ENCODE results near the gene RASL10A.

Gene RASL10A

DNA sequence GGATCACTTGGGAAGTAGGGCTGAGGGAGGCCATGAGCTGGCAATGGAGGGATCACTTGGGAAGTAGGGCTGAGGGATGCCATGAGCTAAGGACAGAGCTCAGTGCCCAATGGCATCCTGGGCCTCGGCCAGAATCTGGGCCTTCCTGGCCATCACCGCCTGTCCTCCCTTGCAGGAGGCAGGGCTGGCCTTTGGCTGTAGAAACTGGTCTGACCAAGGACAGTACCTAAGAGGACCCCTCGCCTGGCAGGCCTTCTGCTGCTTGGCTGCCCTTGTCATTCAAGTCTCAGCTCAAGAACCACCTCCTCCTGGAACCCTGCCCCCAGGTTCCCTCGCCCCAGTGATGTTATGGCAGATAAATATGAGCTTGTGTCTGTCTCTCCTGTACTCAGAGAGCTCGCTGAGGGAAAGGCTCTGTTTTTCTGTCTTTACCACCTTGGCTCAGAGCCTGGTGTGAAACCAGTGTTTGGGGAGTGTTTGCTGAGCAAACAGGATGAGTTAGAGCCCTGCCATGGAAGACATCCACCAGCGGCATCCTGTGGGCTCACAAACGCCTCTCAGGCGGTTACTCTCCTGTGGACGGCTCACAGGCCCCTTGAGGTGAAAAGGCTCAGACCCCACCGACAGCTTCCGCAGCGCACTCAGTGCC is 19.3 kb upstream of the RASL10A start:
- Mint-ChIP-seq H3K27ac (ENCODE audit: low read depth) (no peak overlapping the region), H3K27me3 (no peaks in the 10 kb centered on the region), H3K9me3 (no peaks in the 10 kb centered on the region), H3K36me3 (ENCODE audit: insufficient read depth) (peaks cover 31% of the 10 kb centered on the region), H3K4me3 (no peak overlapping the region), H3K4me1 (no peaks in the 10 kb centered on the region)
- no peak for ATAC-seq (replicated peaks; ENCODE audit: extremely low read depth, poor library complexity, severe bottlenecking)
- DNase-seq (ENCODE audit: low spot score in 2 of 2) = no peak

DNA sequence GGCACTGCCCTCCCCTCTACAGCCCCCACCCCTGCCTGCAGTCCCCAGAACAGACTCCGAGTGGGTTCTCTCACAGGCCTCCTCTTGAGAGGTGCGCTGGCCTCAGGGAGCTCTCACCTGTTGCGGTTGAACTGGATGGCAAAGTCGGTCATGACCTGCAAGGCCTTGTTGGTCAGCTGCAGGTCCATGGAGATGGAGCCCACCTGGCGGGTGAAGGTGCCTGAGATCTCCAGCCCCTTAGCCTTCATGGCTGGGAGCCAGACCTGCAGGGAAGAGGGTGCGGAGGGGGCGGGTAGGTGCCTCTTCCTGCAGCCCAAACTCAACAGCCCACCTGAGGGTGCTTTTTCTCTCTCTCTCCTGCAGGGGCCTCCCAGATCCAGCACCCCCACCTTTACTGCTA is 18.7 kb upstream of the RASL10A start:
- H3K4me1 Mint-ChIP-seq = no peaks in the 10 kb centered on the region

GRCh38 chr22:29332886-29333496 is 17.5 kb upstream of the RASL10A start:
- Mint-ChIP-seq H3K27ac (ENCODE audit: low read depth) (peak overlapping the region; percentile 44), H3K9me3 (no peaks in the 10 kb centered on the region), H3K36me3 (ENCODE audit: insufficient read depth) (peaks cover 17% of the 10 kb centered on the region), H3K4me3 (no peak overlapping the region), H3K27me3 (no peaks in the 10 kb centered on the region), H3K4me1 (no peaks in the 10 kb centered on the region)
- no peak for ATAC-seq (replicated peaks; ENCODE audit: extremely low read depth, poor library complexity, severe bottlenecking)
- no peak for DNase-seq (ENCODE audit: low spot score in 2 of 2)

More for the DNA sequence above, 18.7 kb upstream of the RASL10A start:
- H3K4me3 Mint-ChIP-seq = no peak overlapping the region
- no peaks in the 10 kb centered on the region for H3K9me3 Mint-ChIP-seq
- ATAC-seq (replicated peaks; ENCODE audit: extremely low read depth, poor library complexity, severe bottlenecking) (no peak), DNase-seq (ENCODE audit: low spot score in 2 of 2) (no peak)
- H3K36me3 Mint-ChIP-seq (ENCODE audit: insufficient read depth) = peaks cover 25% of the 10 kb centered on the region
- no peaks in the 10 kb centered on the region for H3K27me3 Mint-ChIP-seq
- no peak overlapping the region for H3K27ac Mint-ChIP-seq (ENCODE audit: low read depth)

GRCh38 chr22:29331658-29332300 is 16.3 kb upstream of the RASL10A start:
- Mint-ChIP-seq H3K27me3 (no peaks in the 10 kb centered on the region), H3K4me3 (no peak overlapping the region), H3K27ac (ENCODE audit: low read depth) (no peak overlapping the region), H3K36me3 (ENCODE audit: insufficient read depth) (peaks cover 16% of the 10 kb centered on the region), H3K4me1 (no peaks in the 10 kb centered on the region), H3K9me3 (no peaks in the 10 kb centered on the region)
- ATAC-seq (replicated peaks; ENCODE audit: extremely low read depth, poor library complexity, severe bottlenecking) (no peak), DNase-seq (ENCODE audit: low spot score in 2 of 2) (no peak)

DNA sequence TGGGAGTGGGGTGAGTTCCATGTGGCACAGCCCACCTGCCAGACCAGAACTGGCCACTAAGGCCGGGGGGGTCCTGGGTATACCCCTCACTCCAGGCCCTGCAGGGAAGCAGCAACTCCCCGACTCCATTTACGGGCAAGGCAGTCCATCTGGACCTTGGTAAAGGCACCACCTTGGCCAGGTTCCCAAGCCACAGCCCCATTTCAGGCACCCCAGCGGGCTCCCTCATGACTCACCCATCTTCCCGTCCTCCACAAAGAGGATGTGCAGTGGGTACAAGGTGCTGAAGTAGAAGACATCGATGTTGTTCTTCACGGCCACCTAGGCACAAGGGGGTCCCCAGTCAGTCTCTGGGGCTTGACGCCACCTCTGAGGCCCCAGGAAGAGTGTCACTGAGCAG is 15.7 kb upstream of the RASL10A start:
- H3K36me3 Mint-ChIP-seq (ENCODE audit: insufficient read depth) = peaks cover 13% of the 10 kb centered on the region

GRCh38 chr22:29330753-29331152 is 15.3 kb upstream of the RASL10A start:
- H3K9me3 Mint-ChIP-seq = no peaks in the 10 kb centered on the region
- ATAC-seq (replicated peaks; ENCODE audit: extremely low read depth, poor library complexity, severe bottlenecking) = no peak
- DNase-seq (ENCODE audit: low spot score in 2 of 2) = no peak
- H3K4me1 Mint-ChIP-seq = no peaks in the 10 kb centered on the region
- H3K27ac Mint-ChIP-seq (ENCODE audit: low read depth) = no peak overlapping the region
- H3K36me3 Mint-ChIP-seq (ENCODE audit: insufficient read depth) = peaks cover 11% of the 10 kb centered on the region
- no peak overlapping the region for H3K4me3 Mint-ChIP-seq
- no peaks in the 10 kb centered on the region for H3K27me3 Mint-ChIP-seq

More for the DNA sequence above, 15.7 kb upstream of the RASL10A start:
- Mint-ChIP-seq H3K27me3 (no peaks in the 10 kb centered on the region), H3K4me1 (no peaks in the 10 kb centered on the region), H3K27ac (ENCODE audit: low read depth) (no peak overlapping the region), H3K9me3 (no peaks in the 10 kb centered on the region), H3K4me3 (no peak overlapping the region)
- no peak for DNase-seq (ENCODE audit: low spot score in 2 of 2)
- ATAC-seq (replicated peaks; ENCODE audit: extremely low read depth, poor library complexity, severe bottlenecking) = no peak

GRCh38 chr22:29330291-29330690 is 14.8 kb upstream of the RASL10A start:
- Mint-ChIP-seq H3K27ac (ENCODE audit: low read depth) (no peak overlapping the region), H3K4me1 (no peaks in the 10 kb centered on the region), H3K4me3 (no peak overlapping the region), H3K36me3 (ENCODE audit: insufficient read depth) (peaks cover 11% of the 10 kb centered on the region), H3K27me3 (no peaks in the 10 kb centered on the region), H3K9me3 (no peaks in the 10 kb centered on the region)
- ATAC-seq (replicated peaks; ENCODE audit: extremely low read depth, poor library complexity, severe bottlenecking) (no peak), DNase-seq (ENCODE audit: low spot score in 2 of 2) (no peak)

DNA sequence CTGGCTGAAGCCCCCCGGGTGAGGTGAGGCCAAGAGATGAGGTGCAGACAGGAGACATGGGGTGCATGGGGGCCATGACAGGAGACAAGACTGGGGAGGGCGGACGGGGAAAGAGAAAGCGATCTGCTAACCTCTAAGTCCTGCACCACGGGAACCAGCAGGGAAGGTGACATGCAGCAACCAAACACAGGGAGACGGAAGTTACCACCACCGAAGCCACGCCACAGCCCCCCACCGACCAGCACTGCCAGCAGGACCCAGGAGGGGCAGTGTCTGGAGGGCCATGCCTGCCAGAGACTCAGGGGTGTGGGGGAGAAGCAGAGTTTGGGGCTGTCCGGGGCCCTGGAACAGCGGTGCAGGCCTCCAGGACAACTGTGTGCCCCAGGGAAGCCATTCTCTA is 14.1 kb upstream of the RASL10A start:
- Mint-ChIP-seq H3K4me3 (no peak overlapping the region), H3K4me1 (no peaks in the 10 kb centered on the region), H3K27me3 (no peaks in the 10 kb centered on the region), H3K27ac (ENCODE audit: low read depth) (no peak overlapping the region), H3K9me3 (no peaks in the 10 kb centered on the region), H3K36me3 (ENCODE audit: insufficient read depth) (peaks cover 11% of the 10 kb centered on the region)
- ATAC-seq (replicated peaks; ENCODE audit: extremely low read depth, poor library complexity, severe bottlenecking) (no peak), DNase-seq (ENCODE audit: low spot score in 2 of 2) (no peak)

- H3K9me3 Mint-ChIP-seq = no peaks in the 10 kb centered on the region
- no peaks in the 10 kb centered on the region for H3K4me1 Mint-ChIP-seq
- no peaks in the 10 kb centered on the region for H3K27me3 Mint-ChIP-seq
- no peak for DNase-seq (ENCODE audit: low spot score in 2 of 2)
- no peak overlapping the region for H3K4me3 Mint-ChIP-seq
- H3K27ac Mint-ChIP-seq (ENCODE audit: low read depth) = no peak overlapping the region
- ATAC-seq (replicated peaks; ENCODE audit: extremely low read depth, poor library complexity, severe bottlenecking) = no peak
- peaks cover 11% of the 10 kb centered on the region for H3K36me3 Mint-ChIP-seq (ENCODE audit: insufficient read depth)
Measured at GRCh38 chr22:29328566-29329500, 13.3 kb upstream of the RASL10A start.

GRCh38 chr22:29328055-29328454 is 12.6 kb upstream of the RASL10A start:
- Mint-ChIP-seq H3K36me3 (ENCODE audit: insufficient read depth) (peaks cover 9% of the 10 kb centered on the region), H3K4me1 (no peaks in the 10 kb centered on the region), H3K9me3 (no peaks in the 10 kb centered on the region), H3K4me3 (no peak overlapping the region), H3K27ac (ENCODE audit: low read depth) (no peak overlapping the region), H3K27me3 (no peaks in the 10 kb centered on the region)
- ATAC-seq (replicated peaks; ENCODE audit: extremely low read depth, poor library complexity, severe bottlenecking) = no peak
- DNase-seq (ENCODE audit: low spot score in 2 of 2) = no peak

DNA sequence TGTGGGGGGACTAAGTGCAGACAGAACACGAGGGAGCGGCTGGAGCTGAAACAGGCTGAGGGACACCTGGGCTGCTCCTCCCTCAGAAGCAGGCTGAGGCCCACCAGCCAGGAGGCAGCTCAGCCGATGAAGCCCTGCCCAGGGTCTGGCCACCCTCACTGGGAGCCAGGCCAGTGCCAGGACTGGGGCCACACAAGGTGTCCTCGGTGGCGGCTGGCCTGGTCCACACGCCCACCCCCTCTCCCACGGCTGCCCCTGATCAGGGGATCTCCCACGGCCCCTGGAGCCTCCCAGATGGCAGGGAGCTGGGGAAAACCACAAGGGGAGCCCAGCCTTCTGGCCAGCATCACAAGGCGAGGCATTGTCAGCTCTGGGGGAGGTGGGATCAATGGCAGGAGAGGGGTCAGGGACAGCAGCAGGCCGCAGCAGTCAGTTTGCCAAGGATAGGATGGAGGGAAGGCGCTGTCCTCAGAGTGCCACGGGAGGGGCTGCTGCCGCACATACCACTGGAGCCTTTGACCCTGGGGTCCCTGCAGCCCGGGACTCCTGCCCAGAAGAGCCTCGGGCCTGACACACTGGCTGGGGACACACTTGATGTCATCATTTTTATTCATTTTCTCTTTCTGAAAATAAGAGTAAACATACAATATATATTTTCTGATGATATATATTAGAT is 11.7 kb upstream of the RASL10A start:
- DNase-seq (ENCODE audit: low spot score in 2 of 2) (no peak), ATAC-seq (replicated peaks; ENCODE audit: extremely low read depth, poor library complexity, severe bottlenecking) (no peak)
- H3K9me3 Mint-ChIP-seq = no peaks in the 10 kb centered on the region
- H3K27me3 Mint-ChIP-seq = no peaks in the 10 kb centered on the region
- no peak overlapping the region for H3K27ac Mint-ChIP-seq (ENCODE audit: low read depth)
- H3K36me3 Mint-ChIP-seq (ENCODE audit: insufficient read depth) = peaks cover 6% of the 10 kb centered on the region
- no peak overlapping the region for H3K4me3 Mint-ChIP-seq
- no peaks in the 10 kb centered on the region for H3K4me1 Mint-ChIP-seq

GRCh38 chr22:29326481-29326880 is 11.0 kb upstream of the RASL10A start:
- Mint-ChIP-seq H3K4me1 (no peaks in the 10 kb centered on the region), H3K9me3 (no peaks in the 10 kb centered on the region), H3K27me3 (no peaks in the 10 kb centered on the region), H3K36me3 (ENCODE audit: insufficient read depth) (peaks cover 8% of the 10 kb centered on the region), H3K4me3 (no peak overlapping the region), H3K27ac (ENCODE audit: low read depth) (peak overlapping the region; percentile 32)
- ATAC-seq (replicated peaks; ENCODE audit: extremely low read depth, poor library complexity, severe bottlenecking) = no peak
- DNase-seq (ENCODE audit: low spot score in 2 of 2) = no peak
